ENCODE measurements around the gene NTRK2.

DNA sequence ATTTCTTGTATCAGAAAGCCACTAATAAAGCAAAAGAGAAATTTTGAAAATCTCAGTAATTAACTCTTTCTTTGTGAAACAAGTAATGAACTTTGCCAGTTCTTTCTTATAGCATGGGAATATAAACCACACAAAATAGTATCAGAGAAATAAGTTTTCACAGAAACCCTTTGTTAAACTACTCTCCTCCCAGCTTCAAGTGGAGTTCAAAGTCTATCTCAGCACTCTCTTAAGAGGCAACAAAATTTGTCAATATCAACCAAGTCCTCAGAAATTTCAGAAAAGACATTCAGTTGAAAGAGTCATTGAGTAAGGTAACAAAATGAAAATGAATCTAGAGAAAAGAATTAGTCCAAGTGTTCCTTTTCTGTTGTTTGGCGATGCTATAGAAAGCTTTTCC is 89.3 kb downstream of the NTRK2 start:
- TF ChIP-seq, protein P1, sequence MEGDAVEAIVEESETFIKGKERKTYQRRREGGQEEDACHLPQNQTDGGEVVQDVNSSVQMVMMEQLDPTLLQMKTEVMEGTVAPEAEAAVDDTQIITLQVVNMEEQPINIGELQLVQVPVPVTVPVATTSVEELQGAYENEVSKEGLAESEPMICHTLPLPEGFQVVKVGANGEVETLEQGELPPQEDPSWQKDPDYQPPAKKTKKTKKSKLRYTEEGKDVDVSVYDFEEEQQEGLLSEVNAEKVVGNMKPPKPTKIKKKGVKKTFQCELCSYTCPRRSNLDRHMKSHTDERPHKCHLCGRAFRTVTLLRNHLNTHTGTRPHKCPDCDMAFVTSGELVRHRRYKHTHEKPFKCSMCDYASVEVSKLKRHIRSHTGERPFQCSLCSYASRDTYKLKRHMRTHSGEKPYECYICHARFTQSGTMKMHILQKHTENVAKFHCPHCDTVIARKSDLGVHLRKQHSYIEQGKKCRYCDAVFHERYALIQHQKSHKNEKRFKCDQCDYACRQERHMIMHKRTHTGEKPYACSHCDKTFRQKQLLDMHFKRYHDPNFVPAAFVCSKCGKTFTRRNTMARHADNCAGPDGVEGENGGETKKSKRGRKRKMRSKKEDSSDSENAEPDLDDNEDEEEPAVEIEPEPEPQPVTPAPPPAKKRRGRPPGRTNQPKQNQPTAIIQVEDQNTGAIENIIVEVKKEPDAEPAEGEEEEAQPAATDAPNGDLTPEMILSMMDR (IDR thresholded peaks at IDR 0.05; ENCODE audit: insufficient read depth, low read depth, low read length) = no peak
- no peak for TF ChIP-seq EZH2 (IDR thresholded peaks at IDR 0.05; ENCODE audit: insufficient read depth, low read length)
